Liver (tissue), 9 donors: ENCODE measurements around the gene EDIL3. TPM values are rescaled to one million over a fixed set of nuclear protein-coding genes. Genes with fewer than 3 reads are reported as not detected.

Experiments used
- DNase-seq: peaks from one replicate; pipeline ENCODE4 v3.0.0-alpha.2; 2017; ENCODE audit warnings: low spot score
- H3K27ac ChIP-seq, 2 donors: one replicate each; pipeline ENCODE4 v1.7.0; 2013; ENCODE audit warnings: inconsistent platforms in 2 of 2, low read length in 2 of 2, control low read depth in 1 of 2, low read depth in 1 of 2, mild to moderate bottlenecking in 1 of 2
- H3K27me3 ChIP-seq, 4 donors: one replicate each; pipeline versions ENCODE4 v1.6.1 to v1.7.0; 2013; ENCODE audit warnings: low read length in 3 of 4, inconsistent platforms in 1 of 4, mild to moderate bottlenecking in 1 of 4, moderate library complexity in 1 of 4; ENCODE audit not compliant: control insufficient read depth in 4 of 4, insufficient read depth in 4 of 4
- H3K36me3 ChIP-seq, 4 donors: one replicate each; pipeline versions ENCODE4 v1.6.1 to v1.7.0; 2013; ENCODE audit warnings: low read length in 3 of 4, mild to moderate bottlenecking in 3 of 4, low read depth in 1 of 4, moderate library complexity in 1 of 4; ENCODE audit not compliant: control insufficient read depth in 4 of 4, insufficient read depth in 3 of 4
- H3K4me1 ChIP-seq, 4 donors: one replicate each; pipeline versions ENCODE4 v1.6.1 to v1.7.0; 2013; ENCODE audit warnings: low read length in 3 of 4, mild to moderate bottlenecking in 3 of 4, moderate library complexity in 1 of 4; ENCODE audit not compliant: control insufficient read depth in 4 of 4, insufficient read depth in 4 of 4
- H3K4me3 ChIP-seq, 3 donors: one replicate each; pipeline versions ENCODE4 v1.6.1 to v1.7.0; 2013; ENCODE audit warnings: low read length in 3 of 3, control low read depth in 1 of 3, low read depth in 1 of 3, mild to moderate bottlenecking in 1 of 3
- H3K9ac ChIP-seq, 2 donors: one replicate each; pipeline ENCODE4 v1.7.0; 2013; ENCODE audit warnings: low read length in 2 of 2, mild to moderate bottlenecking in 2 of 2, moderate library complexity in 2 of 2, control low read depth in 1 of 2, low read depth in 1 of 2
- H3K9me3 ChIP-seq, 4 donors: one replicate each; pipeline versions ENCODE4 v1.6.1 to v1.7.0; 2013; ENCODE audit warnings: low read length in 3 of 4; ENCODE audit not compliant: control insufficient read depth in 4 of 4
- ATF3 ChIP-seq: IDR thresholded peaks from 2 replicates; pipeline ENCODE4 v1.6.1; 2016; ENCODE audit warnings: antibody characterized with exemption
- CTCF ChIP-seq: fragments of 150-350 bp; IDR thresholded peaks from 2 replicates; pipeline ENCODE4 v1.5.1; 2017; ENCODE audit warnings: improper control_type of control experiment, low read depth, low read length; ENCODE audit not compliant: missing input control
- EGR1 ChIP-seq, 2 donors: IDR thresholded peaks; 2 replicates each; pipeline ENCODE4 v1.6.1; 2016 to 2018; ENCODE audit warnings: antibody characterized with exemption in 2 of 2, low read depth in 2 of 2
- FOXA1 ChIP-seq: IDR thresholded peaks from 2 replicates; pipeline ENCODE4 v1.6.1; 2016; ENCODE audit warnings: antibody characterized with exemption
- FOXA2 ChIP-seq: IDR thresholded peaks from 2 replicates; pipeline ENCODE4 v1.6.1; 2016; ENCODE audit warnings: antibody characterized with exemption
- GABPA ChIP-seq, 2 donors: IDR thresholded peaks in 1 of 2; conservative IDR thresholded peaks in 1 of 2; 2 replicates each; pipeline ENCODE4 v1.6.1; 2016; ENCODE audit warnings: antibody characterized with exemption in 2 of 2, mild to moderate bottlenecking in 1 of 2, moderate library complexity in 1 of 2
- HNF4A ChIP-seq, 2 donors: conservative IDR thresholded peaks; 2 replicates each; pipeline ENCODE4 v1.6.1; 2016; ENCODE audit warnings: antibody characterized with exemption in 2 of 2, mild to moderate bottlenecking in 2 of 2
- HNF4G ChIP-seq: IDR thresholded peaks from 2 replicates; pipeline ENCODE4 v1.6.1; 2016; ENCODE audit warnings: antibody characterized with exemption
- JUND ChIP-seq, 2 donors: IDR thresholded peaks; 2 replicates each; pipeline ENCODE4 v1.6.1; 2016; ENCODE audit warnings: antibody characterized with exemption in 2 of 2
- MAX ChIP-seq: IDR thresholded peaks from 2 replicates; pipeline ENCODE4 v1.6.1; 2016; ENCODE audit warnings: antibody characterized with exemption
- NR2F2 ChIP-seq: IDR thresholded peaks from 2 replicates; pipeline ENCODE4 v1.6.1; 2016; ENCODE audit warnings: antibody characterized with exemption
- RAD21 ChIP-seq, 2 donors: IDR thresholded peaks; 2 replicates each; pipeline ENCODE4 v1.6.1; 2016; ENCODE audit warnings: antibody characterized with exemption in 2 of 2, mild to moderate bottlenecking in 2 of 2
- REST ChIP-seq: IDR thresholded peaks from 2 replicates; pipeline ENCODE4 v1.6.1; 2016; ENCODE audit warnings: antibody characterized with exemption, mild to moderate bottlenecking
- RXRA ChIP-seq, 2 donors: IDR thresholded peaks; 2 replicates each; pipeline ENCODE4 v1.6.1; 2017 to 2018; ENCODE audit warnings: antibody characterized with exemption in 2 of 2, mild to moderate bottlenecking in 1 of 2
- SP1 ChIP-seq: IDR thresholded peaks from 2 replicates; pipeline ENCODE4 v1.6.1; 2018; ENCODE audit warnings: antibody characterized with exemption, mild to moderate bottlenecking
- TAF1 ChIP-seq: conservative IDR thresholded peaks from 2 replicates; pipeline ENCODE4 v1.6.1; 2016; ENCODE audit warnings: antibody characterized with exemption, mild to moderate bottlenecking
- YY1 ChIP-seq: IDR thresholded peaks from 2 replicates; pipeline ENCODE4 v1.6.1; 2016; ENCODE audit warnings: antibody characterized with exemption, mild to moderate bottlenecking
- ZBTB33 ChIP-seq: IDR thresholded peaks from 2 replicates; pipeline ENCODE4 v1.6.1; 2016; ENCODE audit warnings: antibody characterized with exemption
- WGBS: extraction: QIAGEN DNeasy Blood & Tissue Kit; methylation state at CpG from one replicate; pipeline ENCODE4 v1.1.7; 2013; 5-methylcytosine and 5-hydroxymethylcytosine counted together
- polyA plus RNA-seq, 2 donors: library from polyadenylated mRNA; stranded (reverse) in 1 of 2; unstranded in 1 of 2; fragments of 200-250 nt in 1 of 2; fragments of >200 nt in 1 of 2; fragmentation: Nextera tagmentation in 1 of 2; extraction: Ambion mirVana in 1 of 2; gene quantifications; one replicate each; pipeline versions ENCODE4 v1.2.1 to v1.2.3, GENCODE V29; 2013 to 2015
- total RNA-seq, 2 donors: library from RNA; depleted of rRNA; stranded (reverse); fragments of >200 nt; gene quantifications; one replicate each; pipeline ENCODE4 v1.2.3, GENCODE V29; 2014
- donor health status: healthy.
- donor health status: healthy.
- donor health status: healthy.
- donor health status: healthy.
- donor health status: healthy.

Gene EDIL3
- total and polyA plus RNA-seq, 4 donors, result 0.33 to 12.0 (median 0.76) TPM

- TF ChIP-seq HNF4A (conservative IDR thresholded peaks at IDR 0.05) (no peak), MAX (no peak), HNF4G (no peak), GABPA (IDR thresholded peaks at IDR 0.05 in 1 of 2, conservative IDR thresholded peaks at IDR 0.05 in 1 of 2) (no peak), EGR1 (IDR thresholded peaks at IDR 0.05; ENCODE audit: low read depth in 2 of 2) (no peak), NR2F2 (no peak), RXRA (IDR thresholded peaks at IDR 0.05) (no peak), JUND (IDR thresholded peaks at IDR 0.05) (no peak), RAD21 (IDR thresholded peaks at IDR 0.05) (no peak)
- 62% methylated on average over 2 of the region's 2 CpGs for WGBS
Measured at GRCh38 chr5:83911367-83911919, 473.2 kb downstream of the EDIL3 start.

GRCh38 chr5:83900306-83900705 lies 484.4 kb downstream of the EDIL3 start:
- H3K4me3 ChIP-seq, result no peak overlapping the region
- H3K27me3 ChIP-seq, result no peaks in the 10 kb centered on the region
- H3K9ac ChIP-seq, result no peak overlapping the region
- TF ChIP-seq CTCF, result no peak
- no peak for TF ChIP-seq EGR1 (IDR thresholded peaks at IDR 0.05; ENCODE audit: low read depth in 2 of 2)
- no peak for TF ChIP-seq ZBTB33
- TF ChIP-seq JUND (IDR thresholded peaks at IDR 0.05), result no peak
- no peak for TF ChIP-seq FOXA2
- TF ChIP-seq SP1, result no peak
- no peak for TF ChIP-seq HNF4G
- TF ChIP-seq HNF4A (conservative IDR thresholded peaks at IDR 0.05), result no peak
- TF ChIP-seq GABPA (IDR thresholded peaks at IDR 0.05 in 1 of 2, conservative IDR thresholded peaks at IDR 0.05 in 1 of 2), result no peak
- no peak for TF ChIP-seq TAF1
- no peak for TF ChIP-seq RAD21 (IDR thresholded peaks at IDR 0.05)
- no peak for TF ChIP-seq ATF3
- TF ChIP-seq YY1, result no peak
- TF ChIP-seq RXRA (IDR thresholded peaks at IDR 0.05), result no peak
- no peak for TF ChIP-seq REST
- TF ChIP-seq NR2F2, result no peak
- TF ChIP-seq FOXA1, result no peak
- TF ChIP-seq MAX, result no peak
- H3K36me3 ChIP-seq, result no peaks in the 10 kb centered on the region
- no peaks in the 10 kb centered on the region for H3K4me1 ChIP-seq
- no peaks in the 10 kb centered on the region for H3K9me3 ChIP-seq
- WGBS, result 61% methylated on average over 3 of the region's 3 CpGs
- no peak for DNase-seq
- H3K27ac ChIP-seq, result no peak overlapping the region

More at GRCh38 chr5:83911367-83911919, 473.2 kb downstream of the EDIL3 start:
- no peak overlapping the region for H3K4me3 ChIP-seq
- peaks cover 0 to 5% (median 0%) of the 10 kb centered on the region in 4 donors for H3K27me3 ChIP-seq
- no peaks in the 10 kb centered on the region for H3K9me3 ChIP-seq
- H3K36me3 ChIP-seq, result no peaks in the 10 kb centered on the region
- H3K4me1 ChIP-seq, result no peaks in the 10 kb centered on the region
- H3K27ac ChIP-seq, result no peak overlapping the region
- no peak overlapping the region for H3K9ac ChIP-seq
- no peak for DNase-seq
